HG03159 (cell line): Measurements from ENCODE around the gene BBS9.
"Not testable (repeated sequence)": the region's sequence is repeated elsewhere in the genome, so short reads cannot be mapped to it uniquely, and the experiment has no call there.

Source experiments
- ATAC-seq: cut with Tn5 transposase; IDR thresholded peaks from one replicate; pipeline ENCODE4 v1.9.1; 2021; ENCODE audit warnings: mild to moderate bottlenecking, moderate library complexity; ENCODE audit not compliant: unreplicated experiment

Gene BBS9

GRCh38 chr7:33271839-33272371, 142.5 kb downstream of the BBS9 start:
- ATAC-seq = not testable (repeated sequence)

DNA sequence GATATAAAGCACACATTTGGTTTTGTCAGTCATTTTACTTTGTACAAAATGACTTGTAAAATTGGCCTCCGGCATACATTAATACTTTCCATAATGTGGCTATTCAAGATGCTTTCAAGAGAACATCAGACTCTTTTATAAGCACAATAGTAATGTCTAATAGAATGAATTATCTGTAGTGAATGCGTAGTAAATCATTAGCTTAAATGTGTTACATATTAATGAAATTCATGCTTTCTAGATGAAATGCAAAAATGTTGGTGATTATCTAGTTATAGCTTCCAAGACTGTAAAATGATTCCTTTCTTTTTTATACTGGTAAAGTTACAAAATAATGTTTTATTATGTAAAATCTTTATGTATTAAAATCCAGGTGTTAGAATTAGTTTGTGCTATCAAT, 144.0 kb downstream of the BBS9 start:
- ATAC-seq = no peak

- ATAC-seq = no peak
Measured at GRCh38 chr7:33276325-33276724, 147.0 kb downstream of the BBS9 start.

- no peak for ATAC-seq
Measured at GRCh38 chr7:33276729-33277128, 147.4 kb downstream of the BBS9 start.

GRCh38 chr7:33278095-33278494, 148.7 kb downstream of the BBS9 start:
- no peak for ATAC-seq

DNA sequence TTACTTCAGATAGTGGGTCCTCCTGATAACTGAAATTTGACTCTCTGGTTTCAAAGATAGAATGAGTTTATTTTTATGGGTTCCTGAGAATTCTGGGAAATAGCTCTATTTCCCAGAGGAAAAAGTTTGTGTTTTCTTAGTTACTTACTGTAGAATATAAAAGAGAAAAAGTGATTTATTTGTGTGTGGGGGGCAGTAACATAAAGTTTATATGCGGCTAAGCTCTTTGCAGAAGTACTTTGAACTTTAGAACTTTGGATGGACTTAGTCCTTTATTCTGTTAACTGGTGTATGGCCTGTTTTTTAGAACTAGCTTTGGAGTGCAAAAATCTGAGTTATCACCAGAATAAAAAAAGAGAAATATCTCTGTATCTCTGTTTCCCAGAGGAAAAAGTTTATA, 157.1 kb downstream of the BBS9 start:
- no peak for ATAC-seq

DNA sequence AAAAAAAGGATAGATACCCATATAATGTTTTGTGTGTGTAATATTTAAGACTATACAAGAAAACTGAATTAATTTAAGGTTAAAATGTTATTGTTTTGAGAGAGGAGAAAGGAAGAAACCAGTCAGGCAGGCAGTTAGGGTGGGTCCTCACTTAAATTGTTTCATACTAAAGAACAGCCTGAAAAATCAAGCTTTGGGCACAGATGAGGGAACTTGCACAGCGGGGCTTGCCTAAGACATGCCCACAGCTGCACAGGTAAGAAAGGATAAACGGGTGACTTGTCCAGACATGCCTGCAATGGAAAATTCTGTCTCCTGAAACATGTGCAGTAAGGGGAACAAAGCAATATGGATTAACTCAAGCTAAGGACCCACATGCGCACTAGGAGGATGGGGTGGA, 158.4 kb downstream of the BBS9 start:
- no peak for ATAC-seq

DNA sequence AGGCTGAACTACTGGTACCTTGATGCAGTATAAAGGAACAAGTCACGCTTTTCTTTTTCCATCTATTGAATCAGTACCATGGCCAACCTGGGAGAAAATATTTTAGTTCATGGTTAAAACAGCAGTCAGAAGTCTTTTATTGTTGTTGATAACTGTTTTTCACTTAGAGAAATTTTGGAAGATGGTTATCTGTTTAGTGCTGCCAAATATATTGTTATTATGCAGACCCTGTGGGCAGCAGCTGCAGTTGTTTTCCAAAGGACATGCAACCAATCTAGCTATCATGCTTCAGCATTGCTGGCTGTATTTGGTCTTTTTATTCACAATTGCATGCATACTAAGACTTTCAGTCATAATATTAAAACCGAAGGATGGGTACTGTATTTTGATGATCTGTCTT, 169.5 kb downstream of the BBS9 start:
- no peak for ATAC-seq

- no peak for ATAC-seq
Measured at GRCh38 chr7:33299425-33299824, 170.1 kb downstream of the BBS9 start.

DNA sequence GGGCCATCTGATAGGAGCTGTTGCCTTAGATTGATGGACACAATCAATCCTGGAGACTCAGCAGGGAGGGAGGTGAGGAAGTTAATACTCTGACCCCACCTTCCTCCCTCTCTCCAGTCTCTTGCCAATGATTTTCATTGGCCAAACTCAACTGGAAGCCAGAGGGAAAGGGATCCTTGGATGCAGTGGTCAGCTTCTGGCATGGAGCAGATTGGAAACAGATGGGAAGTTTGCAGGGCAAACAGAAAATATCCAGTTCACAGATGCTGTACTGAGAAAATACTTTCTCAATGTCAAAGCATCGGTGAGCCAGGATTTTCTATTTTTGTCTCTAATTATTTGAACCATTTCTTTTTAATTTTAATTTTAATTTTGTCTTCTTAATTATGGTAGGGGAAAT, 170.8 kb downstream of the BBS9 start:
- no peak for ATAC-seq

GRCh38 chr7:33300742-33301141, 171.4 kb downstream of the BBS9 start:
- ATAC-seq = no peak

GRCh38 chr7:33303978-33304557, 174.7 kb downstream of the BBS9 start:
- ATAC-seq = not testable (repeated sequence)

- ATAC-seq = no peak
Measured at GRCh38 chr7:33307205-33307604, 177.8 kb downstream of the BBS9 start.

- ATAC-seq = no peak
Measured at GRCh38 chr7:33310546-33310945, 181.2 kb downstream of the BBS9 start.

GRCh38 chr7:33325754-33326484, 196.6 kb downstream of the BBS9 start:
- ATAC-seq = no peak

GRCh38 chr7:33326485-33326848, 197.1 kb downstream of the BBS9 start:
- ATAC-seq = no peak

GRCh38 chr7:33327427-33327826, 198.1 kb downstream of the BBS9 start:
- ATAC-seq = no peak

- ATAC-seq = no peak
Measured at GRCh38 chr7:33334349-33334748, 205.0 kb downstream of the BBS9 start.

DNA sequence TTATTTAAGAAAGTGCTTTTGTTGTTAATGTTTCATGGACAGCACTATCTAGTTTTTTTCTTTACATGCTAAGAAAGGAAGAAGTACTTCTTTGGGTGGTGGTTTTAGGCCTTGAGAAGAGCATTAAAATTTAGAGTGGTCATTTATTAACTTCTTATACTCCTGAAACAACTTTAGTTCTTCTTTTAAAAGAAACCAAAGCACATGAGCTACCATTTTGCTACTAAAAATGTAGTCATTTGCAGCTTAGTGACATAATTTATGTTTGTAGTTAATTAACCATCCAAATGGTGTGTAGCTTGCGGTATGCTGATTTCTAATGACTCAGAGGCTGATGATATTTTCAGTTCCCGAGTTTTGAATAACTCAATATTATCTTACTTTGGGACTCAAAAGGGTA, 207.5 kb downstream of the BBS9 start:
- ATAC-seq = peak; percentile 67

DNA sequence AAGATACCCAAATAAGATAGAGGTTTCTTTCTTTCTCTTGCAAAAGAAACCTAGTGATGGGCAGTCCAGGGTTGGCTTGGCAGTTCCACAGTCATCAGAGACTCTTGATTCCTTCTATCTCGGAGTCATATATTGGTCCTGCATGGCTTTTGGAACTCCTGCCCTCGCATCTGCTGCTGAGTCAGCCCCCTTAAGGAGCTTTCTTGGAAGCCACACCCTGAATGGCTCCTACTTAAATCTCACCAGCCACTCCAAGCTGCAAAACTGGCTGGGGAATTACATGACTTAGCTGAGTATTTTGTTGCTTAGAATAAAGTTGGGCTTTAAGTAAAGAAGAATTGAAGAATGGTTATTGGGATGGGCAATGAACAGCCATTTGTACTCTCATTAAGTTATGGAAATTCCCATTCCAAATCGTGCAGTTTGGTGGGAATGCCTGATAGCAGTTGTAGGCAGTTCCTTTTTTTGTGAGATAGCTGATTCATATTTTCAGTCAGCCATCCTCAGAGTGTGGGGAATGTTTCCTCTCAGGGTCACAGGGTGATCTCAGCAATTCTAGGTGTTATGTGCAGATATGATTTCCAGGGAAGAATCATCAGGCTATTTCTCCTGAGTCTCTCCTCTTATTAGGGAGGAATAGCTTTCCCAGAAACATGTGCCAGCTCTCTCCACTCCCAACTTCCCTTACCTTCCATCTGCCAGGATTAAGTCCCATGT, 209.9 kb downstream of the BBS9 start:
- no peak for ATAC-seq

- no peak for ATAC-seq
Measured at GRCh38 chr7:33346055-33346454, 216.7 kb downstream of the BBS9 start.

DNA sequence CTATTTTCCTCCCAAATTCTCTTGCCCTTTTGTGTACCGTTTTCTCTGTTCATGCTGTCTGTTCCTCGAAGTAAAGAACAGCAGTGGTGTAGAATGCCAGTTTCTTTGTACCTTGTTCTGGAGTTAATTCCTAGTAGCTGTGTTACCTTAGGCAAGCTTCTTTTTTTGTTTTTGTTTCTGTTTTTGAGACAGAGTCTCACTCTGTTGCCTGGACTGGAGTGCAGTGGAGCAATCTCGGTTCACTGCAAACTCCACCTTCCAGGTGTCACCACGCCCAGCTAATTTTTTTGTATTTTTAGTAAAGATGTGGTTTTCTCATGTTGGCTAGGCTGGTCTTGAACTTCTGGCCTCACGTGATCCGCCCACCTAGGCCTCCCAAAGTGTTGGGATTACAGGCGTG, 221.2 kb downstream of the BBS9 start:
- no peak for ATAC-seq
